Raji (cell line): Measurements from ENCODE around the gene SPOCD1.

Experiments
- POLR2A ChIP-seq: IDR thresholded peaks from 2 replicates; pipeline ENCODE4 v1.6.1; 2011; ENCODE audit warnings: low read depth, low read length, control low read depth; ENCODE audit not compliant: insufficient read depth

SPOCD1 gene

GRCh38 chr1:31836638-31837037, 20.8 kb upstream of the SPOCD1 start:
- no peak for TF ChIP-seq POLR2A

GRCh38 chr1:31835415-31835814, 19.6 kb upstream of the SPOCD1 start:
- TF ChIP-seq POLR2A, result no peak

- no peak for TF ChIP-seq POLR2A
Measured at GRCh38 chr1:31834501-31834900, 18.7 kb upstream of the SPOCD1 start.

- TF ChIP-seq POLR2A, result no peak
Measured at GRCh38 chr1:31831397-31832378, 15.9 kb upstream of the SPOCD1 start.

- no peak for TF ChIP-seq POLR2A
Measured at GRCh38 chr1:31830511-31830910, 14.7 kb upstream of the SPOCD1 start.

- no peak for TF ChIP-seq POLR2A
Measured at GRCh38 chr1:31830065-31830464, 14.2 kb upstream of the SPOCD1 start.

GRCh38 chr1:31828926-31829690, 13.3 kb upstream of the SPOCD1 start:
- TF ChIP-seq POLR2A, result no peak

GRCh38 chr1:31828341-31828740, 12.5 kb upstream of the SPOCD1 start:
- no peak for TF ChIP-seq POLR2A

- no peak for TF ChIP-seq POLR2A
Measured at GRCh38 chr1:31823780-31824179, 8.0 kb upstream of the SPOCD1 start.

GRCh38 chr1:31822766-31823165, 6.9 kb upstream of the SPOCD1 start:
- TF ChIP-seq POLR2A, result no peak

- TF ChIP-seq POLR2A, result no peak
Measured at GRCh38 chr1:31818206-31818605, 2.4 kb upstream of the SPOCD1 start.

- TF ChIP-seq POLR2A, result no peak
Measured at GRCh38 chr1:31815307-31815645, 546 bp downstream of the SPOCD1 start.

GRCh38 chr1:31814631-31815306, 1.1 kb downstream of the SPOCD1 start:
- no peak for TF ChIP-seq POLR2A

- no peak for TF ChIP-seq POLR2A
Measured at GRCh38 chr1:31814041-31814511, 1.7 kb downstream of the SPOCD1 start.

GRCh38 chr1:31812158-31812829, 3.5 kb downstream of the SPOCD1 start:
- TF ChIP-seq POLR2A, result no peak
